Measurements from ENCODE around the gene RPP25.

DNA sequence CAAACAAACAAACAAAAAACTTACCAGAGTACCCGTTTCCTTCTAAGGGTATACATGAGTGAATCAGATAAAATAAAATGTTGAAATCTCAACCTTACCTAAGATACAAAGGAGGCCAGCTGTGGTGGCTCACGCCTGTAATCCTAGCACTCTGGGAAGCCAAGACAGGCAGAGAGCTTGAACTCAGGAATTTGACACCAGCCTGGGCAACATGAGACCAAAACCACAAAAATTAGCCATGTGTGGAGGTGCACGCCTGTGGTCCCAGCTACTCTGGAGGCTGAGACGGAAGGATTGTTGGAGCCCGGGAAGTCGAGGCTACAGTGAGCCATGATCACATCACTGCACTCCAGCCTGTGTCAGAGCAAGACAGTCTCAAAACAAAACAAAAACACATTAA lies 38.9 kb downstream of the RPP25 start:
- TF ChIP-seq POLR2AphosphoS5 (IDR thresholded peaks at IDR 0.05; ENCODE audit: low read depth) (no peak), CTCF (IDR thresholded peaks at IDR 0.05; ENCODE audit: insufficient read depth, low read length) (no peak), REST (IDR thresholded peaks at IDR 0.05; ENCODE audit: insufficient replicate concordance, low read depth) (no peak)
